HEK293 (cell line): ENCODE data around the gene PLEKHA4.
"Not testable (repeated sequence)": the region's sequence is repeated elsewhere in the genome, so short reads cannot be mapped to it uniquely, and the experiment has no call there.

ENCODE experiments used
- CTCF ChIA-PET: fragments of 350-600 bp; formaldehyde crosslinking; extraction: SDS; loops from one replicate; lab custom pipeline; 2021; ENCODE audit warnings: antibody characterized with exemption; lab: Yijun Ruan, JAX
- POLR2A ChIA-PET: fragments of 300-600 bp; formaldehyde crosslinking; extraction: SDS; loops from one replicate; lab custom pipeline; 2020; ENCODE audit warnings: antibody characterized with exemption, inconsistent platforms; lab: Yijun Ruan, JAX
- H3K27ac ChIP-seq: fragments of 200-500 bp; sonication (Bioruptor generic); 2 replicates; pipeline ENCODE4 v1.5.1; 2014; ENCODE audit warnings: low read depth, low read length, control low read depth, inconsistent platforms; ENCODE audit errors: extremely low read depth
- H3K36me3 ChIP-seq, 2 experiments: fragments of 200-500 bp in 1 of 2; sonication (Bioruptor generic) in 1 of 2; 1 replicate in 1 of 2; 2 replicates in 1 of 2; pipeline ENCODE4 v1.5.1; 2014 to 2017; ENCODE audit warnings: inconsistent platforms in 2 of 2, low read length in 2 of 2; ENCODE audit not compliant: control insufficient read depth in 2 of 2, insufficient read depth in 1 of 2
- H3K4me1 ChIP-seq: fragments of 200-500 bp; sonication (Bioruptor generic); 2 replicates; pipeline ENCODE4 v1.5.1; 2014; ENCODE audit warnings: mild to moderate bottlenecking, low read length, inconsistent platforms; ENCODE audit not compliant: control insufficient read depth, insufficient read depth
- H3K4me3 ChIP-seq: 2 replicates; pipeline ENCODE4 v1.5.1; 2011; ENCODE audit warnings: low read depth, mild to moderate bottlenecking, control low read depth, low read length, moderate library complexity
- H3K9me3 ChIP-seq: fragments of 200-500 bp; sonication (Bioruptor generic); 2 replicates; pipeline ENCODE4 v1.5.1; 2014; ENCODE audit warnings: low read depth, low read length, inconsistent platforms; ENCODE audit not compliant: control insufficient read depth, insufficient read depth
- BCL11A ChIP-seq: fragments of 450-650 bp; formaldehyde crosslinking; IDR thresholded peaks from 2 replicates; pipeline ENCODE4 v1.5.1; 2016; ENCODE audit warnings: low read depth, missing biosample characterization, missing genetic modification characterization
- KLF7 ChIP-seq: fragments of 450-650 bp; formaldehyde crosslinking; IDR thresholded peaks from 2 replicates; pipeline ENCODE4 v1.5.1; 2016; ENCODE audit warnings: missing biosample characterization, missing genetic modification characterization, borderline replicate concordance
- WT1 ChIP-seq: fragments of 450-650 bp; formaldehyde crosslinking; IDR thresholded peaks from 2 replicates; pipeline ENCODE4 v1.5.1; 2016; ENCODE audit warnings: missing biosample characterization, missing genetic modification characterization
- ZBTB17 ChIP-seq: fragments of 450-650 bp; formaldehyde crosslinking; IDR thresholded peaks from 2 replicates; pipeline ENCODE4 v1.5.1; 2016; ENCODE audit warnings: missing biosample characterization, missing genetic modification characterization
- ZBTB20 ChIP-seq: fragments of 450-650 bp; formaldehyde crosslinking; IDR thresholded peaks from 2 replicates; pipeline ENCODE4 v1.5.1; 2016; ENCODE audit warnings: missing biosample characterization, missing genetic modification characterization
- ZBTB8A ChIP-seq: fragments of 450-650 bp; formaldehyde crosslinking; IDR thresholded peaks from 2 replicates; pipeline ENCODE4 v1.5.1; 2016; ENCODE audit warnings: missing biosample characterization, missing genetic modification characterization
- ZNF121 ChIP-seq: fragments of 450-650 bp; formaldehyde crosslinking; IDR thresholded peaks from 2 replicates; pipeline ENCODE4 v1.5.1; 2016; ENCODE audit warnings: missing biosample characterization, missing genetic modification characterization
- ZNF350 ChIP-seq: fragments of 450-650 bp; formaldehyde crosslinking; IDR thresholded peaks from 2 replicates; pipeline ENCODE4 v1.5.0; 2017; ENCODE audit warnings: missing biosample characterization, mild to moderate bottlenecking, missing genetic modification characterization
- ZNF394 ChIP-seq: fragments of 450-650 bp; formaldehyde crosslinking; IDR thresholded peaks from 2 replicates; pipeline ENCODE4 v1.5.1; 2016; ENCODE audit warnings: missing biosample characterization, missing genetic modification characterization, mild to moderate bottlenecking, moderate library complexity, borderline replicate concordance
- ZNF513 ChIP-seq: fragments of 450-650 bp; IDR thresholded peaks from 2 replicates; pipeline ENCODE4 v1.5.1; 2018; ENCODE audit warnings: missing biosample characterization, missing genetic modification characterization
- ZNF629 ChIP-seq: fragments of 450-650 bp; formaldehyde crosslinking; IDR thresholded peaks from 2 replicates; pipeline ENCODE4 v1.5.1; 2017; ENCODE audit warnings: missing biosample characterization, missing genetic modification characterization
- ZNF658 ChIP-seq: fragments of 450-650 bp; formaldehyde crosslinking; IDR thresholded peaks from 2 replicates; pipeline ENCODE4; 2016; ENCODE audit warnings: missing biosample characterization, missing genetic modification characterization
- ZNF768 ChIP-seq: fragments of 450-650 bp; formaldehyde crosslinking; IDR thresholded peaks from 2 replicates; pipeline ENCODE4 v1.5.1; 2018; ENCODE audit warnings: missing biosample characterization, mild to moderate bottlenecking, missing genetic modification characterization
- TF ChIP-seq, protein P1 (sequence below): fragments of 450-650 bp; formaldehyde crosslinking; IDR thresholded peaks from 2 replicates; pipeline ENCODE4 v1.5.1; 2016; ENCODE audit warnings: missing biosample characterization, missing genetic modification characterization, borderline replicate concordance
- TF ChIP-seq, protein P2 (sequence below): fragments of 450-650 bp; formaldehyde crosslinking; IDR thresholded peaks from 2 replicates; pipeline ENCODE4 v1.5.1; 2016; ENCODE audit warnings: missing biosample characterization, missing genetic modification characterization, low read depth

The PLEKHA4 gene

DNA sequence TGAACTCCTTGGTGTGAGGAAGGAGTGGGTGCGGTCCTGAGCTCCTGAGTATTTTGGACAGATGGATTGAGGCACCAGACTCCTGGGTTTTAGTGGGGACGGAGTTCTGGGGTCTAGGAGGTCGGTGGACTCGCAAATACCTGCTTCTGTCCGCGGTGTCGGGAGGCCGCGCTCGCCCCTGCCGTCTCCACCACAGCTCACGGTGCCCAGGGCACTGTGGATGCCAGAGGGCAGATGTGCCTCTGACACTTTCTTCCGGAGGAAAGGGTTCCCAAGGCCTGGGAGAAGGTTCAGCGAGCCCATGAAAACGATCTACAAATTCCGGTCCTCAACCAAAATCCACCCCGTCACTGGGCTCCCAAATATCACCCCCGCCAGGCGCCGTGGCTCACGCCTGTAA is 26.8 kb upstream of the PLEKHA4 start (continued):
- TF ChIP-seq, protein P1, sequence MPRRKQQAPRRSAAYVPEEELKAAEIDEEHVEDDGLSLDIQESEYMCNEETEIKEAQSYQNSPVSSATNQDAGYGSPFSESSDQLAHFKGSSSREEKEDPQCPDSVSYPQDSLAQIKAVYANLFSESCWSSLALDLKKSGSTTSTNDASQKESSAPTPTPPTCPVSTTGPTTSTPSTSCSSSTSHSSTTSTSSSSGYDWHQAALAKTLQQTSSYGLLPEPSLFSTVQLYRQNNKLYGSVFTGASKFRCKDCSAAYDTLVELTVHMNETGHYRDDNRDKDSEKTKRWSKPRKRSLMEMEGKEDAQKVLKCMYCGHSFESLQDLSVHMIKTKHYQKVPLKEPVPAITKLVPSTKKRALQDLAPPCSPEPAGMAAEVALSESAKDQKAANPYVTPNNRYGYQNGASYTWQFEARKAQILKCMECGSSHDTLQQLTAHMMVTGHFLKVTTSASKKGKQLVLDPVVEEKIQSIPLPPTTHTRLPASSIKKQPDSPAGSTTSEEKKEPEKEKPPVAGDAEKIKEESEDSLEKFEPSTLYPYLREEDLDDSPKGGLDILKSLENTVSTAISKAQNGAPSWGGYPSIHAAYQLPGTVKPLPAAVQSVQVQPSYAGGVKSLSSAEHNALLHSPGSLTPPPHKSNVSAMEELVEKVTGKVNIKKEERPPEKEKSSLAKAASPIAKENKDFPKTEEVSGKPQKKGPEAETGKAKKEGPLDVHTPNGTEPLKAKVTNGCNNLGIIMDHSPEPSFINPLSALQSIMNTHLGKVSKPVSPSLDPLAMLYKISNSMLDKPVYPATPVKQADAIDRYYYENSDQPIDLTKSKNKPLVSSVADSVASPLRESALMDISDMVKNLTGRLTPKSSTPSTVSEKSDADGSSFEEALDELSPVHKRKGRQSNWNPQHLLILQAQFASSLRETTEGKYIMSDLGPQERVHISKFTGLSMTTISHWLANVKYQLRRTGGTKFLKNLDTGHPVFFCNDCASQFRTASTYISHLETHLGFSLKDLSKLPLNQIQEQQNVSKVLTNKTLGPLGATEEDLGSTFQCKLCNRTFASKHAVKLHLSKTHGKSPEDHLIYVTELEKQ (tag by site-specific recombination), result no peak
- TF ChIP-seq ZNF768, result no peak
- TF ChIP-seq, protein P2, sequence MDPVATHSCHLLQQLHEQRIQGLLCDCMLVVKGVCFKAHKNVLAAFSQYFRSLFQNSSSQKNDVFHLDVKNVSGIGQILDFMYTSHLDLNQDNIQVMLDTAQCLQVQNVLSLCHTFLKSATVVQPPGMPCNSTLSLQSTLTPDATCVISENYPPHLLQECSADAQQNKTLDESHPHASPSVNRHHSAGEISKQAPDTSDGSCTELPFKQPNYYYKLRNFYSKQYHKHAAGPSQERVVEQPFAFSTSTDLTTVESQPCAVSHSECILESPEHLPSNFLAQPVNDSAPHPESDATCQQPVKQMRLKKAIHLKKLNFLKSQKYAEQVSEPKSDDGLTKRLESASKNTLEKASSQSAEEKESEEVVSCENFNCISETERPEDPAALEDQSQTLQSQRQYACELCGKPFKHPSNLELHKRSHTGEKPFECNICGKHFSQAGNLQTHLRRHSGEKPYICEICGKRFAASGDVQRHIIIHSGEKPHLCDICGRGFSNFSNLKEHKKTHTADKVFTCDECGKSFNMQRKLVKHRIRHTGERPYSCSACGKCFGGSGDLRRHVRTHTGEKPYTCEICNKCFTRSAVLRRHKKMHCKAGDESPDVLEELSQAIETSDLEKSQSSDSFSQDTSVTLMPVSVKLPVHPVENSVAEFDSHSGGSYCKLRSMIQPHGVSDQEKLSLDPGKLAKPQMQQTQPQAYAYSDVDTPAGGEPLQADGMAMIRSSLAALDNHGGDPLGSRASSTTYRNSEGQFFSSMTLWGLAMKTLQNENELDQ (tag by site-specific recombination), result no peak
- TF ChIP-seq ZNF121 (tag by site-specific recombination), result no peak
- TF ChIP-seq ZNF629 (tag by site-specific recombination), result no peak
- TF ChIP-seq ZBTB8A (tag by site-specific recombination), result no peak
- no peak for TF ChIP-seq ZNF513 (tag by site-specific recombination)
- no peak for TF ChIP-seq BCL11A (tag by site-specific recombination)
- no peak for TF ChIP-seq ZBTB17 (tag by site-specific recombination)
- TF ChIP-seq, all 188 proteins: peak for 0

DNA sequence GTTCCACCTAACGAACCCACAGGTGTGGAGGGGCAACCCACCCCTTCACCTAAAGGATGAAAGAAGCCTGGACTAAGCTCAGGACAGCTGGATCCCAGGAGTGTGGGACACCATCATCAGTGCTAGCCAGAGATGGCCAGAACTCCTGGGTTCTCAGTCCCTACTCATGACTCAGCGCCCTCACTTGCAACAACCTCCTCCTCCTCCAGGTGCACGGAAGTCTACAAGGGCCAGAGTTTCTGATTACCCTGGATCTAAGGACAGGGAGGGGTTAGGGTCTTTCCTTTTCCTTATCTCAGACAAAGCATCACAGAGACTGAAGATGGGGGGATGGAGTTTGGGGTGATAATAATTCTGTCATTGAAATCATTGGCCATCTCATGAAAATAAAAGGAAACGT is 22.1 kb upstream of the PLEKHA4 start:
- ChIA-PET CTCF (no interaction called here), POLR2A (no interaction called here)
- H3K27ac ChIP-seq, result no peak overlapping the region
- no peaks in the 10 kb centered on the region for H3K36me3 ChIP-seq
- H3K4me3 ChIP-seq, result no peak overlapping the region
- no peaks in the 10 kb centered on the region for H3K9me3 ChIP-seq
- TF ChIP-seq, protein P1 (tag by site-specific recombination), result no peak
- no peak for TF ChIP-seq ZNF350 (tag by site-specific recombination)
- TF ChIP-seq WT1 (tag by site-specific recombination), result no peak
- no peak for TF ChIP-seq ZNF394 (tag by site-specific recombination)
- no peak for TF ChIP-seq KLF7 (tag by site-specific recombination)
- TF ChIP-seq ZNF658, result no peak
- TF ChIP-seq ZBTB20, result no peak
- no peak for TF ChIP-seq BCL11A (tag by site-specific recombination)
- peaks cover 3% of the 10 kb centered on the region; the same call in 1 of the 2 replicates for H3K4me1 ChIP-seq

GRCh38 chr19:48889496-48889895 is 21.1 kb upstream of the PLEKHA4 start:
- H3K4me1 ChIP-seq, H3K36me3 ChIP-seq, H3K4me3 ChIP-seq, CTCF ChIA-PET, H3K27ac ChIP-seq, POLR2A ChIA-PET, H3K9me3 ChIP-seq: not testable (repeated sequence)
